HepG2 (cell line): ENCODE results near the gene PLB1. TPM values are rescaled to one million over a fixed set of nuclear protein-coding genes. Genes with fewer than 3 reads are reported as not detected.

ENCODE experiments used
- ATAC-seq: fragments of 200-7000 bp; cut with Tn5 transposase; 3 replicates; pipeline ENCODE4 v1.9.1; 2020; ENCODE audit warnings: mild to moderate bottlenecking, moderate library complexity
- BruUV-seq: library from RNA; stranded (reverse); fragments of 400-500 nt; replicated peaks from 2 replicates; lab custom pipeline; 2021; lab: Mats Ljungman, UMichigan
- CTCF ChIA-PET: fragments of 300-600 bp; formaldehyde crosslinking; extraction: SDS; loops from one replicate; lab custom pipeline; 2021; ENCODE audit warnings: low total read pairs, inconsistent platforms, low intra/inter-chr PET ratio; lab: Yijun Ruan, JAX
- POLR2A ChIA-PET: fragments of 350-600 bp; sonication (Branson Sonifier 250); formaldehyde crosslinking; loops from one replicate; lab custom pipeline; 2020; ENCODE audit warnings: antibody characterized with exemption, inconsistent platforms; lab: Yijun Ruan, JAX
- DNase-seq: peaks from one replicate; pipeline ENCODE4 v3.0.0-alpha.2; 2015; ENCODE audit warnings: low spot score
- FAIRE-seq: peaks from 3 replicates; lab custom pipeline; 2011; peaks lifted over from hg19 to GRCh38; lab: Jason Lieb, UNC
- H2AFZ ChIP-seq: one replicate; pipeline ENCODE4 v1.6.1; 2011; ENCODE audit warnings: low read length, inconsistent platforms
- H3K27ac ChIP-seq: fragments of 300-600 bp; 3 replicates; pipeline ENCODE4 v1.8.0; 2011; ENCODE audit warnings: mixed run types, mild to moderate bottlenecking, mixed read lengths, low read length, inconsistent platforms; ENCODE audit not compliant: insufficient read depth; ENCODE audit errors: extremely low read length
- H3K27me3 ChIP-seq, 2 experiments: fragments of 200-600 bp in 1 of 2; 2 replicates in 1 of 2; 3 replicates in 1 of 2; pipeline versions ENCODE4 v1.6.0 to v1.8.0; 2011; ENCODE audit warnings: low read length in 2 of 2, mild to moderate bottlenecking in 2 of 2, moderate library complexity in 2 of 2, inconsistent platforms in 1 of 2; ENCODE audit not compliant: insufficient read depth in 2 of 2, control insufficient read depth in 1 of 2
- H3K36me3 ChIP-seq, 2 experiments: fragments of 200-600 bp in 1 of 2; replicated peaks in 1 of 2; 2 replicates in 1 of 2; 3 replicates in 1 of 2; pipeline versions ENCODE4 v1.5.1 to v1.8.0; 2011; ENCODE audit warnings: low read length in 2 of 2, inconsistent platforms in 1 of 2; ENCODE audit not compliant: insufficient read depth in 2 of 2, control insufficient read depth in 1 of 2
- H3K4me1 ChIP-seq: 2 replicates; pipeline ENCODE4 v1.5.1; 2012; ENCODE audit warnings: low read length, inconsistent platforms; ENCODE audit not compliant: insufficient read depth
- H3K4me2 ChIP-seq: 2 replicates; pipeline ENCODE4 v1.6.0; 2011; ENCODE audit warnings: low read depth, low read length, inconsistent platforms
- H3K4me3 ChIP-seq, 3 experiments: fragments of 200-600 bp in 1 of 3; sonication (generic), shearing (Covaris generic) in 1 of 3; replicated peaks in 1 of 3; 2 replicates each; pipeline ENCODE4 v1.5.1; 2011 to 2016; ENCODE audit warnings: low read length in 3 of 3, inconsistent platforms in 2 of 3, low read depth in 2 of 3, mild to moderate bottlenecking in 2 of 3, control low read depth in 1 of 3, mixed read lengths in 1 of 3; ENCODE audit not compliant: insufficient read depth in 1 of 3
- H3K79me2 ChIP-seq: one replicate; pipeline ENCODE4 v1.6.1; 2011; ENCODE audit warnings: low read length, inconsistent platforms; ENCODE audit not compliant: insufficient read depth
- H3K9ac ChIP-seq: 2 replicates; pipeline ENCODE4 v1.6.0; 2011; ENCODE audit warnings: mild to moderate bottlenecking, low read depth, low read length, inconsistent platforms; ENCODE audit not compliant: insufficient read depth
- H3K9me3 ChIP-seq: 2 replicates; pipeline ENCODE4 v1.5.1; 2012; ENCODE audit warnings: mild to moderate bottlenecking, low read length
- H4K20me1 ChIP-seq: 2 replicates; pipeline ENCODE4 v1.6.0; 2011; ENCODE audit warnings: inconsistent platforms, mild to moderate bottlenecking, low read length, moderate library complexity; ENCODE audit not compliant: insufficient read depth
- ARNTL ChIP-seq: sonication (generic); formaldehyde crosslinking; IDR thresholded peaks from 2 replicates; pipeline ENCODE4 v1.4.0; 2020; ENCODE audit warnings: mild to moderate bottlenecking, missing genetic modification reagents
- EEA1 ChIP-seq: sonication (generic); formaldehyde crosslinking; IDR thresholded peaks from 2 replicates; pipeline ENCODE4 v1.5.1; 2020; ENCODE audit warnings: mild to moderate bottlenecking, missing genetic modification reagents, borderline replicate concordance
- GATAD1 ChIP-seq: IDR thresholded peaks from 2 replicates; pipeline ENCODE4 v1.6.1; 2016; ENCODE audit warnings: missing genetic modification reagents, missing compliant biosample characterization
- KMT2A ChIP-seq: sonication (generic); formaldehyde crosslinking; IDR thresholded peaks from 2 replicates; pipeline ENCODE4 v1.4.0; 2020; ENCODE audit warnings: missing genetic modification reagents
- MIER3 ChIP-seq: IDR thresholded peaks from 2 replicates; pipeline ENCODE4 v1.6.1; 2016; ENCODE audit warnings: missing compliant biosample characterization, borderline replicate concordance
- NFATC3 ChIP-seq: sonication (generic); formaldehyde crosslinking; IDR thresholded peaks from 2 replicates; pipeline ENCODE4 v1.5.1; 2020; ENCODE audit warnings: mild to moderate bottlenecking, missing genetic modification reagents
- POLR2G ChIP-seq: fragments of 200-400 bp; formaldehyde crosslinking; IDR thresholded peaks from 2 replicates; pipeline ENCODE4 v1.6.1; 2018; ENCODE audit warnings: mild to moderate bottlenecking, low read depth, low read length, moderate library complexity
- SIN3A ChIP-seq: IDR thresholded peaks from 2 replicates; pipeline ENCODE4 v1.6.1; 2011; ENCODE audit warnings: low read depth, mild to moderate bottlenecking, control low read depth, low read length, borderline replicate concordance
- SRSF9 ChIP-seq: fragments of 200-400 bp; formaldehyde crosslinking; IDR thresholded peaks from 2 replicates; pipeline ENCODE4 v1.6.1; 2018; ENCODE audit warnings: borderline replicate concordance, mild to moderate bottlenecking, low read depth, low read length; ENCODE audit not compliant: insufficient read depth, poor library complexity, severe bottlenecking
- TMF1 ChIP-seq: sonication (generic); formaldehyde crosslinking; IDR thresholded peaks from 2 replicates; pipeline ENCODE4 v1.8.1; 2022; ENCODE audit warnings: low read depth, missing genetic modification reagents
- ZBTB38 ChIP-seq: sonication (generic); formaldehyde crosslinking; IDR thresholded peaks from 2 replicates; pipeline ENCODE4 v1.5.1; 2020; ENCODE audit warnings: mild to moderate bottlenecking, missing genetic modification reagents
- ZSCAN29 ChIP-seq: sonication (generic); formaldehyde crosslinking; conservative IDR thresholded peaks from 2 replicates; pipeline ENCODE4 v1.4.0; 2020; ENCODE audit warnings: mild to moderate bottlenecking, missing genetic modification reagents
- WGBS: methylation state at CpG from one replicate; pipeline ENCODE4 v1.1.6; 2017; ENCODE audit warnings: low lambda C conversion rate; 5-methylcytosine and 5-hydroxymethylcytosine counted together
- in situ Hi-C: cut with HindIII; loops from 2 replicates; pipeline ENCODE4 v1.10.0; 2017; ENCODE audit warnings: low pct_unique_long_range_greater_than_20kb; ENCODE audit not compliant: extremely low pct_ligation_motif_present
- intact Hi-C: fragments of 100-400 bp; cut with micrococcal nuclease; formaldehyde crosslinking; loops from one replicate; pipeline ENCODE4 v1.10.0; 2022; ENCODE audit not compliant: unreplicated experiment
- polyA plus RNA-seq, 8 experiments: library from polyadenylated mRNA; depleted of rRNA in 3 of 8; stranded (reverse) in 7 of 8; unstranded in 1 of 8; fragments of >200 nt; fragmentation: Illumina TruSeq in 4 of 8; extraction: Trizol in 4 of 8; gene quantifications; 2 replicates each; pipeline versions ENCODE4 v1.2.1 to v1.2.3, GENCODE V29; 2011 to 2016; ENCODE audit warnings: low read depth in 4 of 8, missing spikeins in 1 of 8, mixed read lengths in 1 of 8; ENCODE audit not compliant: insufficient read depth in 1 of 8
- total RNA-seq, 5 experiments: library from RNA; depleted of rRNA; stranded (reverse); fragments of >200 nt; fragmentation: Illumina TruSeq; extraction: Trizol; gene quantifications; 2 replicates each; pipeline ENCODE4 v1.2.3, GENCODE V29; 2016; ENCODE audit warnings: low read depth in 1 of 5
- TF ChIP-seq, protein P1 (sequence below): sonication (generic); formaldehyde crosslinking; IDR thresholded peaks from 2 replicates; pipeline ENCODE4 v1.8.1; 2023; ENCODE audit warnings: missing genetic modification reagents, mild to moderate bottlenecking, borderline replicate concordance
- TF ChIP-seq, protein P2 (sequence below): sonication (generic); formaldehyde crosslinking; IDR thresholded peaks from 2 replicates; pipeline ENCODE4 v1.5.0; 2020; ENCODE audit warnings: missing genetic modification reagents
- TF ChIP-seq, protein P3 (sequence below): sonication (generic); formaldehyde crosslinking; IDR thresholded peaks from 2 replicates; pipeline ENCODE4 v1.9.0; 2021; ENCODE audit warnings: missing genetic modification reagents, mild to moderate bottlenecking, borderline replicate concordance
- TF ChIP-seq, protein P4 (sequence below): sonication (generic); formaldehyde crosslinking; IDR thresholded peaks from 2 replicates; pipeline ENCODE4 v1.8.1; 2023; ENCODE audit warnings: missing genetic modification reagents, inconsistent platforms, borderline replicate concordance

Gene PLB1
- total and polyA plus RNA-seq, 2 of the 13 experiments (the other 11 are each of a cell fraction or from before 2014, with no cell fraction given) = 0.20 to 1.8 TPM

DNA sequence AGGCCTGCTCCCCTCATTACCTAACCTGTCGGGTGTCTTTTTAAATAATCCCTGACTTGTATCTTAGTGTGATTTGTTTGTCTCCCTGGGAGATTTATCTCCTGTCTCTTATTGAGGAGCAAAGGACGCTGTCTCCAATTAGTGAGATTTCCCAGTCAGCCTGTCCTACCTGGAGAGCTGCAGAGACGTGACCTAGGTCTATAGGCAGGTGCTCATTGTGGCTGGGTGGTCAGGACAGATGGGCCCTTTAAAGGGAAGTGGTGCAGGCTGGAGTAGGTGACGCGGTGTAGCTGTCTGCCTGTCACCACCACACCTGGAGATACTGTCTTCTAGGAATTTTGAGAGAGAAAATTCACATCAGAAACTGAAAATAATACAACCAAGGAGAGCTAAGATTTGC, 28.0 kb downstream of the PLB1 start:
- no peak overlapping the region for H3K27ac ChIP-seq
- H3K79me2 ChIP-seq = no peaks in the 10 kb centered on the region
- no peaks in the 10 kb centered on the region for H3K36me3 ChIP-seq
- WGBS = 28% methylated on average over 5 of the region's 5 CpGs
- no peak overlapping the region for H3K9ac ChIP-seq
- no peak overlapping the region for H3K4me3 ChIP-seq
- H2AFZ ChIP-seq = no peak overlapping the region
- no TSS peak for BruUV-seq
- ChIA-PET POLR2A (no interaction called here), CTCF (no interaction called here)
- no peak for ATAC-seq
- intact Hi-C loops = no loop called here
- FAIRE-seq = no peak
- H4K20me1 ChIP-seq = no peaks in the 10 kb centered on the region
- no peaks in the 10 kb centered on the region for H3K4me1 ChIP-seq
- peaks cover 6 to 53% of the 10 kb centered on the region in 2 experiments; a peak in 4 of 5 replicates for H3K27me3 ChIP-seq
- H3K9me3 ChIP-seq = no peaks in the 10 kb centered on the region
- in situ Hi-C loops = no loop called here
- DNase-seq = no peak
- no peak overlapping the region for H3K4me2 ChIP-seq
- TF ChIP-seq, protein P1, sequence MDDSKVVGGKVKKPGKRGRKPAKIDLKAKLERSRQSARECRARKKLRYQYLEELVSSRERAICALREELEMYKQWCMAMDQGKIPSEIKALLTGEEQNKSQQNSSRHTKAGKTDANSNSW (CRISPR knock-in tag) = no peak
- TF ChIP-seq TMF1 (CRISPR knock-in tag) (no peak), SIN3A (no peak), SRSF9 (no peak), EEA1 (CRISPR knock-in tag) (no peak), KMT2A (no peak), NFATC3 (CRISPR knock-in tag) (no peak), POLR2G (no peak), ZBTB38 (CRISPR knock-in tag) (no peak), GATAD1 (CRISPR knock-in tag) (no peak), MIER3 (CRISPR knock-in tag) (no peak), ARNTL (CRISPR knock-in tag) (no peak), ZSCAN29 (CRISPR knock-in tag) (no peak)
- TF ChIP-seq, protein P2, sequence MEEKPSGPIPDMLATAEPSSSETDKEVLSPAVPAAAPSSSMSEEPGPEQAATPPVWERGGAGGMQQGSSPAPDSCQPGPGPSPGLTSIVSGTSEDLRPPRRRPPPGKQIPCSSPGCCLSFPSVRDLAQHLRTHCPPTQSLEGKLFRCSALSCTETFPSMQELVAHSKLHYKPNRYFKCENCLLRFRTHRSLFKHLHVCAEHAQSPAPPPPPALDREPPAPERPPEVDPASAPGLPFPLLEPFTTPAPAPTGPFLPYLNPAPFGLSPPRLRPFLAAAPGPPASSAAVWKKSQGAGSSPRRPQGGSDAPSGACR = no peak
- TF ChIP-seq, protein P3, sequence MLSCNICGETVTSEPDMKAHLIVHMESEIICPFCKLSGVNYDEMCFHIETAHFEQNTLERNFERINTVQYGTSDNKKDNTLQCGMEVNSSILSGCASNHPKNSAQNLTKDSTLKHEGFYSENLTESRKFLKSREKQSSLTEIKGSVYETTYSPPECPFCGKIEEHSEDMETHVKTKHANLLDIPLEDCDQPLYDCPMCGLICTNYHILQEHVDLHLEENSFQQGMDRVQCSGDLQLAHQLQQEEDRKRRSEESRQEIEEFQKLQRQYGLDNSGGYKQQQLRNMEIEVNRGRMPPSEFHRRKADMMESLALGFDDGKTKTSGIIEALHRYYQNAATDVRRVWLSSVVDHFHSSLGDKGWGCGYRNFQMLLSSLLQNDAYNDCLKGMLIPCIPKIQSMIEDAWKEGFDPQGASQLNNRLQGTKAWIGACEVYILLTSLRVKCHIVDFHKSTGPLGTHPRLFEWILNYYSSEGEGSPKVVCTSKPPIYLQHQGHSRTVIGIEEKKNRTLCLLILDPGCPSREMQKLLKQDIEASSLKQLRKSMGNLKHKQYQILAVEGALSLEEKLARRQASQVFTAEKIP (CRISPR knock-in tag) = no peak
- TF ChIP-seq, protein P4, sequence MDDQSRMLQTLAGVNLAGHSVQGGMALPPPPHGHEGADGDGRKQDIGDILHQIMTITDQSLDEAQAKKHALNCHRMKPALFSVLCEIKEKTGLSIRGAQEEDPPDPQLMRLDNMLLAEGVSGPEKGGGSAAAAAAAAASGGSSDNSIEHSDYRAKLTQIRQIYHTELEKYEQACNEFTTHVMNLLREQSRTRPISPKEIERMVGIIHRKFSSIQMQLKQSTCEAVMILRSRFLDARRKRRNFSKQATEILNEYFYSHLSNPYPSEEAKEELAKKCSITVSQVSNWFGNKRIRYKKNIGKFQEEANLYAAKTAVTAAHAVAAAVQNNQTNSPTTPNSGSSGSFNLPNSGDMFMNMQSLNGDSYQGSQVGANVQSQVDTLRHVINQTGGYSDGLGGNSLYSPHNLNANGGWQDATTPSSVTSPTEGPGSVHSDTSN (CRISPR knock-in tag) = no peak
